GM12872 (cell line): Measurements from ENCODE around the gene NEURL1B.

Source experiments
- TF ChIP-seq, protein P1 (sequence below): IDR thresholded peaks from 3 replicates; pipeline ENCODE4 v1.5.1; 2011; ENCODE audit warnings: low read depth, mild to moderate bottlenecking, low read length, moderate library complexity; ENCODE audit not compliant: insufficient read depth

The NEURL1B gene, protein sequence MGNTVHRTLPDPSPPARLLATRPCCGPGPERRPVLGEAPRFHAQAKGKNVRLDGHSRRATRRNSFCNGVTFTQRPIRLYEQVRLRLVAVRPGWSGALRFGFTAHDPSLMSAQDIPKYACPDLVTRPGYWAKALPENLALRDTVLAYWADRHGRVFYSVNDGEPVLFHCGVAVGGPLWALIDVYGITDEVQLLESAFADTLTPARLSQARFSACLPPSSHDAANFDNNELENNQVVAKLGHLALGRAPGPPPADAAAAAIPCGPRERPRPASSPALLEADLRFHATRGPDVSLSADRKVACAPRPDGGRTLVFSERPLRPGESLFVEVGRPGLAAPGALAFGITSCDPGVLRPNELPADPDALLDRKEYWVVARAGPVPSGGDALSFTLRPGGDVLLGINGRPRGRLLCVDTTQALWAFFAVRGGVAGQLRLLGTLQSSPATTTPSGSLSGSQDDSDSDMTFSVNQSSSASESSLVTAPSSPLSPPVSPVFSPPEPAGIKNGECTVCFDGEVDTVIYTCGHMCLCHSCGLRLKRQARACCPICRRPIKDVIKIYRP

DNA sequence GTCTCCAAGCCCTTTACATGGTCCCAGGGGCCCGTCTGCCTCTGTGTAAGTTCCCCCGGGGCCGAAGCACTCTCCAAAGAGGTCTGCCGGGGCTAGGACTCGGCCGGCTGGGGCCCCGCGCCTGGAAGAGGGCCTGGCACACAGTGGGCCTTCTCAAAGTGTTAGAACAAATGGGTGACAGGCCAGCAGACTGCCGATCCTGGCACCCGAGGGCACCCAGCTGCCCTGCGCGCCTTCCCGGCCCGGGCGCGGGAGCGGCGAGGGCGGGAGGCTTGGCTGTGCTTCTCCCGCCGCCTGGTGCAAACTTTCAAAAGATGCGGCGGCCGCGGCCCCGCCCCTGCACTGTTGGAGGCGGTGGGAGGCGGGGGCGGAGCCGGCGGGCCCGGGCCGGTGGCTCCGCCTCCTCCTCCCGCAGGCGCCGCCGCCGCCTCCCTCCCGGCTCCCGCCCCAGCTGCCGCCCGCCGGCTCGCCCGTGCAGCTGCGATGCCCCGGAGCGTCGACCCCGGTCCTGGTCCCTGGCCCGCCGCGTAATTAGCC is at the start of gene NEURL1B:
NEURL1B (plus strand) TSS at position 442 of the 537 bp plus-strand sequence. CDS start 144 bp downstream, outside the sequence.
- TF ChIP-seq, protein P1, sequence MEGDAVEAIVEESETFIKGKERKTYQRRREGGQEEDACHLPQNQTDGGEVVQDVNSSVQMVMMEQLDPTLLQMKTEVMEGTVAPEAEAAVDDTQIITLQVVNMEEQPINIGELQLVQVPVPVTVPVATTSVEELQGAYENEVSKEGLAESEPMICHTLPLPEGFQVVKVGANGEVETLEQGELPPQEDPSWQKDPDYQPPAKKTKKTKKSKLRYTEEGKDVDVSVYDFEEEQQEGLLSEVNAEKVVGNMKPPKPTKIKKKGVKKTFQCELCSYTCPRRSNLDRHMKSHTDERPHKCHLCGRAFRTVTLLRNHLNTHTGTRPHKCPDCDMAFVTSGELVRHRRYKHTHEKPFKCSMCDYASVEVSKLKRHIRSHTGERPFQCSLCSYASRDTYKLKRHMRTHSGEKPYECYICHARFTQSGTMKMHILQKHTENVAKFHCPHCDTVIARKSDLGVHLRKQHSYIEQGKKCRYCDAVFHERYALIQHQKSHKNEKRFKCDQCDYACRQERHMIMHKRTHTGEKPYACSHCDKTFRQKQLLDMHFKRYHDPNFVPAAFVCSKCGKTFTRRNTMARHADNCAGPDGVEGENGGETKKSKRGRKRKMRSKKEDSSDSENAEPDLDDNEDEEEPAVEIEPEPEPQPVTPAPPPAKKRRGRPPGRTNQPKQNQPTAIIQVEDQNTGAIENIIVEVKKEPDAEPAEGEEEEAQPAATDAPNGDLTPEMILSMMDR, result no peak

DNA sequence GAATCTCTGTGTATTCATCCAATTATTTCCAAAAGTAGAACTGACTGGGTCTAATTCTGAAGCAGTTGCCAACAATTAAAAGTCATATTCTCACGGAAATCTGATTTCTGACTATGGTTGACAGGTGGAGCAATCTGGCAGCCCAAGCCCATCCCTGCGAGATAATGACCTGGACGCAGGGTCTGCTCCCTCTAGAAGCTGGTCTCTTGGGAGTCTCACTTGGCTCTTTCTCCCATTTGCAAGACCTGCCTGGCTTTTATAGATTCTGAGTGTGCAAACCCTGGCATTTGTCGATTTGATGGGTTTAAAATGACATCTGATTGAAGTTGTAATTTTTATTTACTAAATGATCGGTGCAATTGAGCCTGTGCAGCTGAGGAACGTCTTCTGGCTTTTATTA is 49.4 kb upstream of the NEURL1B start:
- TF ChIP-seq, protein P1, result no peak

DNA sequence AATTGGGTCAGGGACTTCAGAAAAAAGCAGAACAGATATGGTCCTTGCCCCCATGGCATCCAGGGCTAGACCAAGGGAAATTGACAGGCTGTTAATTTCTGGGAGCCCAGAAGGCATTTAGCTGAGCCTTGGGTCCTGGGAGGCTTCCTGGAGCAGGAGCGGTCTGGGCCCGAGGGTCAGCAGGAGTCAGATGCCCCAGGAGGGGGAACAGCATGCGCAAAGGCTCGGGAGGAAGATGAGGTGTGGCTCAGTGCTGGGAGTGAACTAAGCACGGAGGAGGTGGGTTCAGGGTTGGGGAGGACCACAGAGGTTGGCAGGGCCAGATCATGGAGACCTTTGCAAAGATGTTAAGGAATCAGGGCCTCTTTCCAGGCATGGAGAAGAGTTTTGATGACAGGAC is 48.2 kb upstream of the NEURL1B start:
- TF ChIP-seq, protein P1, result no peak

DNA sequence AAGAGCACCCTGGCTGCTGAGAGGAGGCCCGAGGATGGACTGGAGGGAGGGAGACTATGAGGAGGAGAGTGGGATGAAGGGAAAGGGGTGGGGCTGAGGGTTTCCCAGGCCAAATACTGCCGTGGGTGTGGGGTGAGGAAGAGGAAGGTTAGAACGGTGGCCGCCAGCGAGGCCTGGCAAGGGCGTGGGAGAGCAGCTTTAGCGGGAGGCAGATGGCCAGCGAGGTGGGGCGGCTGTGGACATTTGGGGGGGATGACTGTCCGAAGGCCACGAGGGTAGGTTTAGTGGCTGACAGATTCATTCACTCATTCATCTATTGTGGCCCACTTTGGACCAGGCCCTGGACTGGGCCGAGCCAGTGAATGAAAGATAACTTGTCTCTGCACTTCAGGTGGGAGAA is 47.8 kb upstream of the NEURL1B start:
- TF ChIP-seq, protein P1, result no peak

DNA sequence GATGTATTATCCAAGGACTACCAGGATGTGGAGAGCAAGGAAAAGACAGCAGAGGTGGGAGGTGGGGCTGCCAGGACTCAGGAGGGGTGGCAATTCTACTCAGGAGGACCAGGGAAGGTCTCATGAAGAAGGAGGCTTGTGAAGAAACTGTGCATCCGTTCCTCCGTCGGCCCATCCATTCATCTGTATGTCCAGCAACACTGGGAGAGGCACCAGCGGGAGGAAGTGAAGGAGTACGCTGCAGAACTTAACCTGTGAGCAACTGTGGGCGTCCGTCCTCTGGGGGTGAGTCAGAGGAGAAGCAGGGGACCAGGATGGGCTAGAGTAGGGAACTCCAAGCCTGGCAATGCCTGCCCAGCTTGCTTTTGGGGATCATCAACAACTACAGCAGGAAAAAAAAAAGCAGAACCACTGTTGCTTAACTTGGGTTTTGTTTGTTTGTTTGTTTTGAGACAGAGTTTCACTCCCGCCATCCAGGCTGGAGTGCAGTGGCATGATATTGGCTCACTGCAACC is 47.3 kb upstream of the NEURL1B start:
- TF ChIP-seq, protein P1, result no peak

DNA sequence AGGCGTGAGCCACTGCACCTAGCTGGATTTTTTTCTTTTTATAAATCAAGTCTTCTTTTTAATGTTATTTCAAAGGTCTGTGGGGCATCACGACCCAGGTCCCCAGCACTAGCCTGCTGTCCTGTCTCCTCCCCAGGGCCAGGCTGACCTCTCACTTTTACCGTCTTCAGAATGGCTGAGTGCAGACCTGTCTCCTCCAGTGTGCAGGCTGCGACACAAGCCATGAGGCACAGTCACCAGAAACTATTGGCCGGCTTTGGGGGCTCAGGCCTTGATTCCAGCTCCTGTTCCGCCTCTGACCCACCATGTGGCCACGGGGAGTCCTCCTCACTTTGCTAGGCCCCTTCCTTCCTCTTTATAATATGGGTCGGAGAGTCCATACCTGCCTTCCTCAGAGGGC is 46.6 kb upstream of the NEURL1B start:
- TF ChIP-seq, protein P1, result no peak

DNA sequence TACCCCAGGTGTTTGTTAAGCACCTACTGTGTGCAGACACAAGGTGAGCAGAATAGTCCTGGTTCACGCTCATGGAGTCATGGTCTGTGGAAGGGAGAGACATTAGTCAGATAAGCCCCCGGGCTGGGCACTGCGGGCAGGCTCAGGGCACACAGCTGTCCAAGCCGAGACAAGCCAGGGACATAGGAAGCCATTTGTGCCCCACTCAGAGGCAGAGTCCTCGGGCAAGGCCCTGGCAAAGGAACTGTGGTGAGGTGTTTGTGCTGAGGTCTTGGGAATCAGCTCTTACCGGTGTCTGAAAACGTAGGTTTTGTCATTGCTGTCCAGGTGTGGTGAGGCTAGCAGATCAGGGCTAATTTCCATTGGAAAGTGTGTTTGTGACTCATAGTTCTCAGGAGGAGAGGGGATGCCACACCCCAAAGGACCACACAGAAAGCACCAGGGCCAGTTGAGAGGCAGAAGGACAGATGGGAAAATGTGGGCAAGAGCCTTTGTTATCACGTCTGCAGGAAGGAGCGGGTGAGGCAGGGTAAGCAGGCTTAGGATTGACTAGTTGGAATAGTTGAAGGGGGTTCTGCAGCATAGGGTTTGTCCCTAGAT is 46.1 kb upstream of the NEURL1B start:
- TF ChIP-seq, protein P1, result no peak
